GM12878 (cell line): ENCODE measurements around the gene CRHBP. TPM values are rescaled to one million over a fixed set of nuclear protein-coding genes. Genes with fewer than 3 reads are reported as not detected.

Experiments used
- ATAC-seq: fragments of 200-7000 bp; cut with Tn5 transposase; 3 replicates; pipeline ENCODE4 v1.9.1; 2020; ENCODE audit warnings: mild to moderate bottlenecking, moderate library complexity
- BruUV-seq: library from RNA; stranded (reverse); fragments of 400-500 nt; replicated peaks from 2 replicates; lab custom pipeline; 2021; lab: Mats Ljungman, UMichigan
- CTCF ChIA-PET: fragments of 300-600 bp; sonication (Branson Sonifier 250); formaldehyde crosslinking; extraction: SDS; loops from one replicate; lab custom pipeline; 2021; ENCODE audit warnings: inconsistent platforms; lab: Yijun Ruan, JAX
- POLR2A ChIA-PET: fragments of 350-600 bp; formaldehyde crosslinking; extraction: SDS; loops from one replicate; lab custom pipeline; 2021; ENCODE audit warnings: inconsistent platforms; lab: Charles Lee
- RAD21 ChIA-PET: fragments of 300-600 bp; sonication (Branson Sonifier 250); formaldehyde crosslinking; loops from one replicate; lab custom pipeline; 2023; ENCODE audit warnings: antibody characterized with exemption; ENCODE audit not compliant: unreplicated experiment; lab: Charles Lee
- SMC1A ChIA-PET: fragments of 300-600 bp; sonication (Branson Sonifier 250); formaldehyde crosslinking; loops from one replicate; lab custom pipeline; 2023; ENCODE audit not compliant: unreplicated experiment, uncharacterized antibody; lab: Charles Lee
- DNase-seq: peaks from one replicate; pipeline ENCODE4 v3.0.0-alpha.2; 2011; ENCODE audit warnings: low read depth, low spot score
- FAIRE-seq: peaks from 3 replicates; lab custom pipeline; 2011; peaks lifted over from hg19 to GRCh38; lab: Jason Lieb, UNC
- H2AFZ ChIP-seq: 2 replicates; pipeline ENCODE4 v1.6.0; 2011; ENCODE audit warnings: low read depth, low read length, control low read depth; ENCODE audit not compliant: control insufficient read depth
- H3K27ac ChIP-seq: 2 replicates; pipeline ENCODE4 v1.5.1; 2011; ENCODE audit warnings: control low read depth; ENCODE audit not compliant: control insufficient read depth, insufficient read depth
- H3K27me3 ChIP-seq, 2 experiments: replicated peaks in 1 of 2; 2 replicates each; pipeline versions ENCODE4 v1.6.0 to v1.6.1; 2011; ENCODE audit warnings: low read length in 1 of 2; ENCODE audit not compliant: control insufficient read depth in 2 of 2, insufficient read depth in 2 of 2
- H3K36me3 ChIP-seq, 2 experiments: 2 replicates each; pipeline ENCODE4 v1.5.1; 2011; ENCODE audit warnings: low read length in 1 of 2; ENCODE audit not compliant: control insufficient read depth in 2 of 2, insufficient read depth in 2 of 2
- H3K4me1 ChIP-seq: 2 replicates; pipeline ENCODE4 v1.6.1; 2011; ENCODE audit warnings: mild to moderate bottlenecking, low read length, moderate library complexity, mixed read lengths; ENCODE audit not compliant: control insufficient read depth, insufficient read depth
- H3K4me2 ChIP-seq: 2 replicates; pipeline ENCODE4 v1.6.0; 2011; ENCODE audit warnings: control low read depth; ENCODE audit not compliant: control insufficient read depth, insufficient read depth
- H3K4me3 ChIP-seq: fragments of 200-600 bp; sonication (generic); 2 replicates; pipeline ENCODE4 v1.5.1; 2016
- H3K79me2 ChIP-seq: 2 replicates; pipeline ENCODE4 v1.6.0; 2011; ENCODE audit warnings: low read length; ENCODE audit not compliant: control insufficient read depth, insufficient read depth
- H3K9ac ChIP-seq: 2 replicates; pipeline ENCODE4 v1.8.0; 2011; ENCODE audit warnings: low read length, control low read depth, mixed read lengths; ENCODE audit not compliant: control insufficient read depth, insufficient read depth
- H3K9me3 ChIP-seq: replicated peaks from 3 replicates; pipeline ENCODE4 v1.5.1; 2011; ENCODE audit warnings: mild to moderate bottlenecking, low read length; ENCODE audit not compliant: control insufficient read depth, insufficient read depth
- H4K20me1 ChIP-seq: 2 replicates; pipeline ENCODE4 v1.6.0; 2011; ENCODE audit not compliant: control insufficient read depth, insufficient read depth
- BHLHE40 ChIP-seq, 2 experiments: fragments of 450-650 bp in 1 of 2; IDR thresholded peaks; 2 replicates each; pipeline ENCODE4 v1.6.1; 2011 to 2017; ENCODE audit warnings: low read depth in 2 of 2, borderline replicate concordance in 1 of 2, improper control_type of control experiment in 1 of 2, low read length in 1 of 2, mild to moderate bottlenecking in 1 of 2
- CHD2 ChIP-seq: IDR thresholded peaks from 2 replicates; pipeline ENCODE4 v1.6.1; 2011; ENCODE audit warnings: low read depth, low read length, improper control_type of control experiment, borderline replicate concordance
- HCFC1 ChIP-seq: fragments of 150-350 bp; IDR thresholded peaks from 2 replicates; pipeline ENCODE4 v1.6.1; 2014; ENCODE audit warnings: low read length
- LARP7 ChIP-seq: fragments of 450-650 bp; IDR thresholded peaks from 2 replicates; pipeline ENCODE4 v1.6.1; 2017; ENCODE audit warnings: mild to moderate bottlenecking
- MEF2B ChIP-seq: fragments of 450-650 bp; IDR thresholded peaks from 2 replicates; pipeline ENCODE4 v1.6.1; 2018; ENCODE audit warnings: mild to moderate bottlenecking, moderate library complexity; ENCODE audit not compliant: partially characterized antibody, poor library complexity, severe bottlenecking
- NFIC ChIP-seq: IDR thresholded peaks from 2 replicates; pipeline ENCODE4 v1.6.1; 2012; ENCODE audit warnings: low read depth, mild to moderate bottlenecking, inconsistent platforms, low read length, moderate library complexity
- RAD21 ChIP-seq: IDR thresholded peaks from 2 replicates; pipeline ENCODE4 v1.6.1; 2011; ENCODE audit warnings: mild to moderate bottlenecking, low read depth, low read length, moderate library complexity; ENCODE audit not compliant: insufficient read depth
- RBBP5 ChIP-seq: fragments of 200-600 bp; sonication (generic); conservative IDR thresholded peaks from 2 replicates; pipeline ENCODE4 v1.6.1; 2016
- RUNX3 ChIP-seq: IDR thresholded peaks from 2 replicates; pipeline ENCODE4 v1.6.1; 2012; ENCODE audit warnings: low read length, inconsistent platforms
- SREBF1 ChIP-seq: IDR thresholded peaks from 2 replicates; pipeline ENCODE4 v1.6.1; 2012; ENCODE audit warnings: mild to moderate bottlenecking, low read length
- ZNF384 ChIP-seq: IDR thresholded peaks from 2 replicates; pipeline ENCODE4 v1.6.1; 2012; ENCODE audit warnings: low read depth, mild to moderate bottlenecking, low read length, improper control_type of control experiment, borderline replicate concordance
- WGBS: methylation state at CpG from one replicate; pipeline ENCODE4 v1.1.6; 2016; ENCODE audit warnings: low lambda C conversion rate; ENCODE audit not compliant: insufficient replicate concordance, insufficient coverage; ENCODE audit errors: missing lambda C conversion rate; 5-methylcytosine and 5-hydroxymethylcytosine counted together
- in situ Hi-C: fragments of 300-500 bp; cut with MboI; formaldehyde crosslinking; loops from 9 replicates; pipeline ENCODE4 v1.14.3; 2018; ENCODE audit warnings: mixed read lengths
- intact Hi-C: fragments of 100-400 bp; cut with micrococcal nuclease; formaldehyde crosslinking; loops from one replicate; pipeline ENCODE4 v1.14.2; 2022; ENCODE audit not compliant: unreplicated experiment
- polyA plus RNA-seq, 11 experiments: library from polyadenylated mRNA; depleted of rRNA in 4 of 11; unstranded in 6 of 11; stranded (reverse) in 5 of 11; fragments of >200 nt; fragmentation: Nextera tagmentation in 4 of 11; fragmentation: Illumina TruSeq in 1 of 11; extraction: Ambion mirVana in 4 of 11; extraction: Trizol in 1 of 11; gene quantifications; 1 replicate in 1 of 11; 2 replicates in 10 of 11; pipeline versions ENCODE4 v1.2.1 to v1.2.3, GENCODE V29; 2011 to 2016; ENCODE audit warnings: inconsistent platforms in 2 of 11, missing spikeins in 2 of 11, low read depth in 1 of 11
- total RNA-seq, 4 experiments: library from RNA; depleted of rRNA in 3 of 4; stranded (reverse); fragments of >200 nt in 3 of 4; fragmentation: Illumina TruSeq in 1 of 4; extraction: Trizol in 1 of 4; gene quantifications; 2 replicates each; pipeline versions ENCODE4 v1.2.1 to v1.2.3, GENCODE V29; 2013 to 2021
- TF ChIP-seq, protein P1 (sequence below): fragments of 450-650 bp; IDR thresholded peaks from 2 replicates; pipeline ENCODE4 v1.6.1; 2017; ENCODE audit warnings: low read depth, mild to moderate bottlenecking, moderate library complexity
- TF ChIP-seq, protein P2 (sequence below): IDR thresholded peaks from 2 replicates; pipeline ENCODE4 v1.6.1; 2011; ENCODE audit warnings: low read depth, low read length, improper control_type of control experiment, borderline replicate concordance
- TF ChIP-seq, protein P3 (sequence below): fragments of 450-650 bp; IDR thresholded peaks from 2 replicates; pipeline ENCODE4 v1.6.1; 2017; ENCODE audit warnings: mild to moderate bottlenecking
- TF ChIP-seq, protein P4 (sequence below): fragments of 450-650 bp; IDR thresholded peaks from 2 replicates; pipeline ENCODE4 v1.6.1; 2014; ENCODE audit warnings: mild to moderate bottlenecking
- TF ChIP-seq, protein P5 (sequence below): fragments of 450-650 bp; IDR thresholded peaks from 2 replicates; pipeline ENCODE4 v1.6.1; 2017; ENCODE audit warnings: antibody characterized with exemption, mild to moderate bottlenecking, moderate library complexity

The CRHBP gene
- total and polyA plus RNA-seq, 10 of the 15 experiments (the other 5 are each of a cell fraction or from before 2014, with no cell fraction given): 0.04 to 0.32 TPM; not detected in 8

DNA sequence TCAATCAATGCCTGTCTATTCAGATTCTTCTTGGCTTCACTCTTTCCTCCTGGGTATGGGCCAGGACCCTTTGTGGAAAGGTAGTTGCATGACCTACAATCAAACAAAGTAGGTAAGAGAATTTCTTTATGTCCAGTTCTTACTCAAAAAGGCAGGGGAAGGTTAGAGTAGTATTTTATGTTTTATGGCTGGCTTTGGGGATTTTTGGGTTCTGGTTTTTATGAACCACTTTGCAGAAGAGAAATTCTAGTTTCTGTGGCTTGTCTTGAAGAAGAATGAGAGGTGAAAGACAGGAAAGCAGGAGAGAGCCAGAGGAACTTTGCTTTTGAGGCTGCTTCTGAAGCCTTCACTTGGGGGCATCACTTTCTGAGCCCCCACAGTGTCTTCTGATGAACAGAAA lies 14.7 kb upstream of the CRHBP start (continued):
- TF ChIP-seq, protein P1, sequence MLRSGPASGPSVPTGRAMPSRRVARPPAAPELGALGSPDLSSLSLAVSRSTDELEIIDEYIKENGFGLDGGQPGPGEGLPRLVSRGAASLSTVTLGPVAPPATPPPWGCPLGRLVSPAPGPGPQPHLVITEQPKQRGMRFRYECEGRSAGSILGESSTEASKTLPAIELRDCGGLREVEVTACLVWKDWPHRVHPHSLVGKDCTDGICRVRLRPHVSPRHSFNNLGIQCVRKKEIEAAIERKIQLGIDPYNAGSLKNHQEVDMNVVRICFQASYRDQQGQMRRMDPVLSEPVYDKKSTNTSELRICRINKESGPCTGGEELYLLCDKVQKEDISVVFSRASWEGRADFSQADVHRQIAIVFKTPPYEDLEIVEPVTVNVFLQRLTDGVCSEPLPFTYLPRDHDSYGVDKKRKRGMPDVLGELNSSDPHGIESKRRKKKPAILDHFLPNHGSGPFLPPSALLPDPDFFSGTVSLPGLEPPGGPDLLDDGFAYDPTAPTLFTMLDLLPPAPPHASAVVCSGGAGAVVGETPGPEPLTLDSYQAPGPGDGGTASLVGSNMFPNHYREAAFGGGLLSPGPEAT: peak; percentile 59; the same call in 1 of the 2 replicates
- TF ChIP-seq, protein P2, sequence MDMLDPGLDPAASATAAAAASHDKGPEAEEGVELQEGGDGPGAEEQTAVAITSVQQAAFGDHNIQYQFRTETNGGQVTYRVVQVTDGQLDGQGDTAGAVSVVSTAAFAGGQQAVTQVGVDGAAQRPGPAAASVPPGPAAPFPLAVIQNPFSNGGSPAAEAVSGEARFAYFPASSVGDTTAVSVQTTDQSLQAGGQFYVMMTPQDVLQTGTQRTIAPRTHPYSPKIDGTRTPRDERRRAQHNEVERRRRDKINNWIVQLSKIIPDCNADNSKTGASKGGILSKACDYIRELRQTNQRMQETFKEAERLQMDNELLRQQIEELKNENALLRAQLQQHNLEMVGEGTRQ: no peak
- no peak for TF ChIP-seq BHLHE40 (IDR thresholded peaks at IDR 0.05; ENCODE audit: borderline replicate concordance in 1 of 2, low read depth in 2 of 2, low read length in 1 of 2)
- TF ChIP-seq ZNF384: no peak
- peak; percentile 78 for TF ChIP-seq RUNX3
- TF ChIP-seq, protein P3, sequence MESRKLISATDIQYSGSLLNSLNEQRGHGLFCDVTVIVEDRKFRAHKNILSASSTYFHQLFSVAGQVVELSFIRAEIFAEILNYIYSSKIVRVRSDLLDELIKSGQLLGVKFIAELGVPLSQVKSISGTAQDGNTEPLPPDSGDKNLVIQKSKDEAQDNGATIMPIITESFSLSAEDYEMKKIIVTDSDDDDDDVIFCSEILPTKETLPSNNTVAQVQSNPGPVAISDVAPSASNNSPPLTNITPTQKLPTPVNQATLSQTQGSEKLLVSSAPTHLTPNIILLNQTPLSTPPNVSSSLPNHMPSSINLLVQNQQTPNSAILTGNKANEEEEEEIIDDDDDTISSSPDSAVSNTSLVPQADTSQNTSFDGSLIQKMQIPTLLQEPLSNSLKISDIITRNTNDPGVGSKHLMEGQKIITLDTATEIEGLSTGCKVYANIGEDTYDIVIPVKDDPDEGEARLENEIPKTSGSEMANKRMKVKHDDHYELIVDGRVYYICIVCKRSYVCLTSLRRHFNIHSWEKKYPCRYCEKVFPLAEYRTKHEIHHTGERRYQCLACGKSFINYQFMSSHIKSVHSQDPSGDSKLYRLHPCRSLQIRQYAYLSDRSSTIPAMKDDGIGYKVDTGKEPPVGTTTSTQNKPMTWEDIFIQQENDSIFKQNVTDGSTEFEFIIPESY: no peak
- TF ChIP-seq RAD21: no peak
- peak; percentile 40; the same call in 1 of the 2 replicates for TF ChIP-seq NFIC

DNA sequence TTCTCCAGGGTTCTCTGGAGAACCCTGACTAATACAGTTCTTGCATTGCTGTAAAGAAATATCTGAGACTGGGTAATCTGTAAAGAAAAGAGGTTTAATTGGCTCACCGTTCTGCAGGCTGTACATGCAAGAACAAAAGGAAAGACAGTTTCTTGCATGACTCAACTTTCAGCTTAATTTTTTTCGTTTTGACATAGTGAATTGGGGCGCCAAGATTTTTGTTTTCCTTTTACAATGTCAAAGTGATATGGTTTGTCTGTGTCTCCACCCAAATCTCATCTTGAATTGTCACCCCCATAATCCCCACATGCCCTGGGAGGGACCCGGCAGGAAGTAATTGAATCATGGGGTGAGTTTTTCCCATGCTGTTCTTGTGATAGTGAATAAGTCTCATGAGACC lies 11.8 kb upstream of the CRHBP start:
- ChIA-PET SMC1A (interaction anchor here (0.6 kb wide), 1 partner anchor 185 kb away, joined by 3 read pairs; no protein-coding TSS in a partner anchor), CTCF (no interaction called here), POLR2A (no interaction called here), RAD21 (no interaction called here)
- Histone ChIP-seq H4K20me1 (no peaks in the 10 kb centered on the region), H3K9ac (no peak overlapping the region), H3K27ac (no peak overlapping the region), H3K27me3 (no peaks in the 10 kb centered on the region), H3K4me1 (peaks cover 7% of the 10 kb centered on the region), H3K36me3 (no peaks in the 10 kb centered on the region), H3K4me2 (no peak overlapping the region), H2AFZ (no peak overlapping the region), H3K79me2 (no peaks in the 10 kb centered on the region), H3K4me3 (no peak overlapping the region), H3K9me3 (peaks cover 2% of the 10 kb centered on the region; the same call in 1 of the 3 replicates)
- in situ Hi-C loops: no loop called here
- FAIRE-seq (no peak), DNase-seq (no peak), ATAC-seq (no peak)
- intact Hi-C loops: no loop called here
- BruUV-seq: no TSS peak
- 2% methylated on average over 4 of the region's 4 CpGs for WGBS
- TF ChIP-seq CHD2 (no peak), HCFC1 (no peak), RBBP5 (no peak), MEF2B (peak; percentile 23), SREBF1 (no peak), LARP7 (no peak)
- TF ChIP-seq, protein P4, sequence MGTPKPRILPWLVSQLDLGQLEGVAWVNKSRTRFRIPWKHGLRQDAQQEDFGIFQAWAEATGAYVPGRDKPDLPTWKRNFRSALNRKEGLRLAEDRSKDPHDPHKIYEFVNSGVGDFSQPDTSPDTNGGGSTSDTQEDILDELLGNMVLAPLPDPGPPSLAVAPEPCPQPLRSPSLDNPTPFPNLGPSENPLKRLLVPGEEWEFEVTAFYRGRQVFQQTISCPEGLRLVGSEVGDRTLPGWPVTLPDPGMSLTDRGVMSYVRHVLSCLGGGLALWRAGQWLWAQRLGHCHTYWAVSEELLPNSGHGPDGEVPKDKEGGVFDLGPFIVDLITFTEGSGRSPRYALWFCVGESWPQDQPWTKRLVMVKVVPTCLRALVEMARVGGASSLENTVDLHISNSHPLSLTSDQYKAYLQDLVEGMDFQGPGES: no peak
- TF ChIP-seq, protein P5, sequence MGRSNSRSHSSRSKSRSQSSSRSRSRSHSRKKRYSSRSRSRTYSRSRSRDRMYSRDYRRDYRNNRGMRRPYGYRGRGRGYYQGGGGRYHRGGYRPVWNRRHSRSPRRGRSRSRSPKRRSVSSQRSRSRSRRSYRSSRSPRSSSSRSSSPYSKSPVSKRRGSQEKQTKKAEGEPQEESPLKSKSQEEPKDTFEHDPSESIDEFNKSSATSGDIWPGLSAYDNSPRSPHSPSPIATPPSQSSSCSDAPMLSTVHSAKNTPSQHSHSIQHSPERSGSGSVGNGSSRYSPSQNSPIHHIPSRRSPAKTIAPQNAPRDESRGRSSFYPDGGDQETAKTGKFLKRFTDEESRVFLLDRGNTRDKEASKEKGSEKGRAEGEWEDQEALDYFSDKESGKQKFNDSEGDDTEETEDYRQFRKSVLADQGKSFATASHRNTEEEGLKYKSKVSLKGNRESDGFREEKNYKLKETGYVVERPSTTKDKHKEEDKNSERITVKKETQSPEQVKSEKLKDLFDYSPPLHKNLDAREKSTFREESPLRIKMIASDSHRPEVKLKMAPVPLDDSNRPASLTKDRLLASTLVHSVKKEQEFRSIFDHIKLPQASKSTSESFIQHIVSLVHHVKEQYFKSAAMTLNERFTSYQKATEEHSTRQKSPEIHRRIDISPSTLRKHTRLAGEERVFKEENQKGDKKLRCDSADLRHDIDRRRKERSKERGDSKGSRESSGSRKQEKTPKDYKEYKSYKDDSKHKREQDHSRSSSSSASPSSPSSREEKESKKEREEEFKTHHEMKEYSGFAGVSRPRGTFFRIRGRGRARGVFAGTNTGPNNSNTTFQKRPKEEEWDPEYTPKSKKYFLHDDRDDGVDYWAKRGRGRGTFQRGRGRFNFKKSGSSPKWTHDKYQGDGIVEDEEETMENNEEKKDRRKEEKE: no peak
